Pancreas (tissue), 10 donors: Measurements from ENCODE around the gene PEX14. TPM values are rescaled to one million over a fixed set of nuclear protein-coding genes. Genes with fewer than 3 reads are reported as not detected.

ENCODE experiments used
- ATAC-seq, 4 donors: fragments of 200-7000 bp; cut with Tn5 transposase; one replicate each; pipeline versions ENCODE4 v1.8.0 to v1.9.1; 2020; ENCODE audit warnings: mild to moderate bottlenecking in 4 of 4, moderate library complexity in 4 of 4
- DNase-seq, 6 donors: peaks; one replicate each; pipeline ENCODE4 v3.0.0-alpha.2; 2020
- FAIRE-seq: peaks from 2 replicates; lab custom pipeline; 2012; peaks lifted over from hg19 to GRCh38; lab: Jason Lieb, UNC
- H3K27ac ChIP-seq, 4 donors: fragments of 200-600 bp; sonication (generic); 1 replicate in 3 of 4; 2 replicates in 1 of 4; pipeline versions ENCODE4 v1.5.0 to v1.8.0; 2020
- H3K27me3 ChIP-seq, 4 donors: fragments of 200-600 bp; one replicate each; pipeline ENCODE4 v1.8.0; 2021
- H3K36me3 ChIP-seq, 3 donors: fragments of 200-600 bp; sonication (generic) in 1 of 3; one replicate each; pipeline versions ENCODE4 v1.5.0 to v1.8.0; 2020 to 2021
- H3K4me1 ChIP-seq, 3 donors: fragments of 200-600 bp; one replicate each; pipeline ENCODE4 v1.8.0; 2021
- H3K4me3 ChIP-seq, 4 donors: fragments of 200-600 bp; sonication (generic) in 2 of 4; one replicate each; pipeline versions ENCODE4 v1.5.0 to v1.8.0; 2020 to 2021
- H3K9me3 ChIP-seq, 4 donors: fragments of 200-600 bp; one replicate each; pipeline ENCODE4 v1.8.0; 2021
- CTCF ChIP-seq, 4 donors: fragments of 200-600 bp; sonication (generic) in 3 of 4; IDR thresholded peaks; one replicate each; pipeline versions ENCODE4 v1.5.0 to v1.8.0; 2021; ENCODE audit warnings: antibody characterized with exemption in 4 of 4
- WGBS, 2 donors: extraction: QIAGEN DNeasy Blood & Tissue Kit; methylation state at CpG; one replicate each; pipeline ENCODE4 v1.1.7; 2013; 5-methylcytosine and 5-hydroxymethylcytosine counted together
- intact Hi-C, 3 donors: fragments of 100-400 bp; cut with DNase I; formaldehyde crosslinking; loops; one replicate each; pipeline versions ENCODE4 v1.11.1 to v1.14.2; 2022
- polyA plus RNA-seq, 2 donors: library from polyadenylated mRNA; stranded (reverse); fragments of 200-250 nt; gene quantifications; one replicate each; pipeline ENCODE4 v1.2.3, GENCODE V29; 2013
- total RNA-seq, 6 donors: library from RNA; stranded (reverse); fragmentation: NEBNext Ultra II Directional in 4 of 6; extraction: Animal tissue kit (Norgen Biotek cat#: 25700) in 4 of 6; gene quantifications; one replicate each; pipeline versions ENCODE4 v1.2.1 to v1.2.4, GENCODE V29; 2021 to 2023
- donor health status: healthy with polysubstance abuse.
- donor health status: DM: no; HTN: no; CAD: no; lungs with moderate emphysema.
- donor health status: DM: no; HTN: no; CAD: no.
- donor health status: control.
- donor health status: control.
- donor health status: Bipolar disorder and iron deficiency.
- donor health status: DM: yes; HTN: yes; CAD: no.
- donor health status: DM: no; HTN: no; CAD: no.
- donor health status: DM: no; HTN: no; CAD: no.
- donor health status: DM: yes; HTN: yes; CAD: no.

Gene PEX14
- total and polyA plus RNA-seq, 8 donors: 6.0 to 12.8 (median 8.2) TPM

- FAIRE-seq (no peak), ATAC-seq (peak; percentile 43 to 82 (median 72)), DNase-seq (peak in 1 of 6 donors; percentile 29)
- WGBS, 2 donors: 50 to 54% methylated on average over 13 of the region's 13 CpGs
- no peaks in the 10 kb centered on the region for H3K9me3 ChIP-seq
- H3K36me3 ChIP-seq: no peaks in the 10 kb centered on the region
- no peak overlapping the region for H3K4me3 ChIP-seq
- intact Hi-C loops: no loop called here
- H3K27ac ChIP-seq: peak overlapping the region in 2 of 4 donors; percentile 29 to 54
- TF ChIP-seq CTCF (IDR thresholded peaks at IDR 0.05): no peak
- no peaks in the 10 kb centered on the region for H3K27me3 ChIP-seq
- peaks cover 0 to 18% (median 16%) of the 10 kb centered on the region in 3 donors for H3K4me1 ChIP-seq
Measured at GRCh38 chr1:10528066-10529014, 53.6 kb downstream of the PEX14 start.

- Histone ChIP-seq H3K4me3 (no peak overlapping the region), H3K4me1 (peaks cover 0 to 14% (median 11%) of the 10 kb centered on the region in 3 donors), H3K9me3 (no peaks in the 10 kb centered on the region), H3K27ac (peak overlapping the region in 2 of 4 donors; percentile 28 to 54), H3K27me3 (no peaks in the 10 kb centered on the region), H3K36me3 (no peaks in the 10 kb centered on the region)
- FAIRE-seq: no peak
- no peak for TF ChIP-seq CTCF (IDR thresholded peaks at IDR 0.05)
- WGBS, 2 donors: 91% methylated on average over 12 of the region's 12 CpGs
- intact Hi-C loops: no loop called here
- DNase-seq: no peak
- no peak for ATAC-seq
Measured at GRCh38 chr1:10529091-10529490, 54.3 kb downstream of the PEX14 start.

GRCh38 chr1:10529765-10530164, 55.0 kb downstream of the PEX14 start:
- TF ChIP-seq CTCF (IDR thresholded peaks at IDR 0.05): no peak
- H3K4me1 ChIP-seq: peaks cover 0 to 14% (median 9%) of the 10 kb centered on the region in 3 donors
- no peaks in the 10 kb centered on the region for H3K9me3 ChIP-seq
- H3K27ac ChIP-seq: peak overlapping the region in 1 of 4 donors; percentile 54
- H3K36me3 ChIP-seq: no peaks in the 10 kb centered on the region
- no peak overlapping the region for H3K4me3 ChIP-seq
- DNase-seq (no peak), ATAC-seq (no peak), FAIRE-seq (no peak)
- intact Hi-C loops: loop anchor here in 1 of 3 donors (10.0 kb wide), 1 partner anchor 335 kb away; no protein-coding TSS in a partner anchor
- H3K27me3 ChIP-seq: no peaks in the 10 kb centered on the region
- 41% methylated on average over 3 of the region's 3 CpGs for WGBS, 2 donors

GRCh38 chr1:10530281-10530740, 55.6 kb downstream of the PEX14 start:
- DNase-seq: peak; percentile 40 to 83 (median 56)
- Histone ChIP-seq H3K27ac (no peak overlapping the region), H3K27me3 (no peaks in the 10 kb centered on the region), H3K9me3 (no peaks in the 10 kb centered on the region), H3K36me3 (no peaks in the 10 kb centered on the region), H3K4me3 (no peak overlapping the region), H3K4me1 (peaks cover 0 to 14% (median 9%) of the 10 kb centered on the region in 3 donors)
- intact Hi-C loops: loop anchor here in 1 of 3 donors (10.0 kb wide), 1 partner anchor 334 kb away; no protein-coding TSS in a partner anchor
- peak; percentile 37 to 73 (median 63) for TF ChIP-seq CTCF (IDR thresholded peaks at IDR 0.05)
- FAIRE-seq: no peak
- peak; percentile 73 to 92 (median 91) for ATAC-seq
- WGBS, 2 donors: 23 to 27% methylated on average over 20 of the region's 20 CpGs
